ENCODE results near the gene BSND. TPM values are rescaled to one million over a fixed set of nuclear protein-coding genes. Genes with fewer than 3 reads are reported as not detected.

The BSND gene
- total RNA-seq, 1 experiment from 2014 or later: not detected

DNA sequence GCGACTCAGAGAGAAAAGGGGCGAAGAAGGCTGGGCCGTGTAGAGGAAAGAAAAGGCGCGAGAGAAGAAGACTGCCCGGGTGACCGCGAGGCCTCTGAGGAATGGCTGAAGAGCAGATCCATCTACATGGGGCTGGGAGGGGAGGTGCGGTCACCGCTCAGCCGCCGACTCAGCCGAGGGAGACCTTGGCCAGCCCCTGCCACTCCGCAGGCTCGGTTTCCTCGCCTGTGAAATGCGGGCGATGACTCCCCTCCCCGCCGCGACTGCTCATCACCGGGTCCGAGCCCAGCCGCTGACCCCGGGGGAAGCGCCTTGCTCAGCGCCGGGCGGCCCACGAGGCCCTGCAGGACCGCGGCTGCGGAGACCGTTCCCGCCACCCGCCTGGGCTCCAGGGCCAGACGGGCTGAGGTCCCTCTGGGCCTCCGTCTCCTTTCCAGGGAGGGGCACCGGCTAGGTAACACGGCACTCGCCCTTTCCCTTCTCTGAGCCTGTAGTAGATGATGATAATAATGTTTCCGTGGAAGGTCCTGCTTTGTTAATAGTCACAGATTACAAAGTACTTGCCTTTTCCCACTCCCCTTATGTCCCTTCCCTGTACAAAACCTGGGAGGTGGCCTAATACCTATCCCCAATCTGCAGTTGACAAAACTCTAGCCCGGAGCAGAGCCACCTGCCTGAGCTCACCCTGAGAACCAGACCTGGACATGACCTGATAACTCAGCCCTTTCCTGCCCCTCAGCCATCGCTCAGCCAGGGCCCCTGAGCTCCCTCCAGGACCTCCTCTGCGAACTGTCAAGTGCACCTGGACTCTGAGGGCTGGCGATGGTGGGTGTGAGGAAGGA lies 1.6 kb upstream of the BSND start:
- no peaks in the 10 kb centered on the region for H3K9me3 ChIP-seq

DNA sequence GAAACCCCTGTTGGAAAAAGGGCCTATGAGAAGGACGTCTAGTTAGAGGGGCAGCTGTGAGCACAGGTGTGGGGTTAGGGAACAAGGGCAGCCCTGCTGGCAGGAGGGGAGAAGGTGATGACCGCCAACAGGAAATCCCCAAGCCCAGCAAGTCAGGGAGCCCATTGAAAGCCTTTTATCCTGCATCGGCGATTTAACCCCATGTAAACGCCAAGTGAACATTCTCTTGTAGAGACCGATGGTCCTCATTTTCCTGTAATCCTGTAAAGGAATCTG lies 1.1 kb upstream of the BSND start:
- POLR2A ChIA-PET: no interaction called here
- Mint-ChIP-seq H3K4me3 (ENCODE audit: unreplicated experiment) (no peak overlapping the region), H3K27ac (ENCODE audit: unreplicated experiment) (no peak overlapping the region), H3K36me3 (ENCODE audit: insufficient read depth, unreplicated experiment) (no peaks in the 10 kb centered on the region), H3K4me1 (ENCODE audit: low read depth, unreplicated experiment) (peaks cover 8% of the 10 kb centered on the region), H3K27me3 (ENCODE audit: insufficient read depth, unreplicated experiment) (peaks cover 4% of the 10 kb centered on the region), H3K9me3 (ENCODE audit: unreplicated experiment) (no peaks in the 10 kb centered on the region)
- no peaks in the 10 kb centered on the region for H3K4me1 ChIP-seq
- no peaks in the 10 kb centered on the region for H3K27me3 ChIP-seq (replicated peaks; ENCODE audit: control insufficient read depth, insufficient read depth, low read length)
- BruUV-seq (replicated peaks): no TSS peak
- H3K4me3 ChIP-seq (ENCODE audit: low read depth, low read length): no peak overlapping the region
- no peaks in the 10 kb centered on the region for H3K9me3 ChIP-seq
- CTCF ChIA-PET: interaction anchor here (1.1 to 3.0 kb wide), 2 partner anchors 47 to 58 kb away, joined by 3 to 15 read pairs; no protein-coding TSS in a partner anchor
- TF ChIP-seq, protein P1, sequence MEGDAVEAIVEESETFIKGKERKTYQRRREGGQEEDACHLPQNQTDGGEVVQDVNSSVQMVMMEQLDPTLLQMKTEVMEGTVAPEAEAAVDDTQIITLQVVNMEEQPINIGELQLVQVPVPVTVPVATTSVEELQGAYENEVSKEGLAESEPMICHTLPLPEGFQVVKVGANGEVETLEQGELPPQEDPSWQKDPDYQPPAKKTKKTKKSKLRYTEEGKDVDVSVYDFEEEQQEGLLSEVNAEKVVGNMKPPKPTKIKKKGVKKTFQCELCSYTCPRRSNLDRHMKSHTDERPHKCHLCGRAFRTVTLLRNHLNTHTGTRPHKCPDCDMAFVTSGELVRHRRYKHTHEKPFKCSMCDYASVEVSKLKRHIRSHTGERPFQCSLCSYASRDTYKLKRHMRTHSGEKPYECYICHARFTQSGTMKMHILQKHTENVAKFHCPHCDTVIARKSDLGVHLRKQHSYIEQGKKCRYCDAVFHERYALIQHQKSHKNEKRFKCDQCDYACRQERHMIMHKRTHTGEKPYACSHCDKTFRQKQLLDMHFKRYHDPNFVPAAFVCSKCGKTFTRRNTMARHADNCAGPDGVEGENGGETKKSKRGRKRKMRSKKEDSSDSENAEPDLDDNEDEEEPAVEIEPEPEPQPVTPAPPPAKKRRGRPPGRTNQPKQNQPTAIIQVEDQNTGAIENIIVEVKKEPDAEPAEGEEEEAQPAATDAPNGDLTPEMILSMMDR (IDR thresholded peaks at IDR 0.05; ENCODE audit: insufficient read depth in 1 of 2, low read depth in 1 of 2, low read length in 1 of 2, severe bottlenecking in 1 of 2, unreplicated experiment in 1 of 2): no peak
- intact Hi-C loops (cut with micrococcal nuclease; ENCODE audit: unreplicated experiment): no loop called here
- no peak for DNase-seq
- H3K36me3 ChIP-seq (ENCODE audit: control insufficient read depth, insufficient read depth, low read length): no peaks in the 10 kb centered on the region

More for the DNA sequence above, 1.6 kb upstream of the BSND start:
- no peak for DNase-seq
- H3K36me3 ChIP-seq (ENCODE audit: control insufficient read depth, insufficient read depth, low read length): no peaks in the 10 kb centered on the region
- intact Hi-C loops (cut with micrococcal nuclease; ENCODE audit: unreplicated experiment): loop anchor here (1.0 kb wide), 3 partner anchors 24 to 47 kb away; no protein-coding TSS in a partner anchor
- H3K9me3 Mint-ChIP-seq (ENCODE audit: unreplicated experiment): no peaks in the 10 kb centered on the region
- H3K27ac Mint-ChIP-seq (ENCODE audit: unreplicated experiment): no peak overlapping the region
- ChIA-PET CTCF (interaction anchor here (1.1 to 3.0 kb wide), 6 partner anchors 19 to 57 kb away, joined by 3 to 15 read pairs (median 4); no protein-coding TSS in a partner anchor), POLR2A (no interaction called here)
- TF ChIP-seq, protein P1 (IDR thresholded peaks at IDR 0.05; ENCODE audit: insufficient read depth in 1 of 2, low read depth in 1 of 2, low read length in 1 of 2, severe bottlenecking in 1 of 2, unreplicated experiment in 1 of 2): no peak
- BruUV-seq (replicated peaks): no TSS peak
- H3K4me1 ChIP-seq: no peaks in the 10 kb centered on the region
- no peaks in the 10 kb centered on the region for H3K36me3 Mint-ChIP-seq (ENCODE audit: insufficient read depth, unreplicated experiment)
- no peaks in the 10 kb centered on the region for H3K27me3 ChIP-seq (replicated peaks; ENCODE audit: control insufficient read depth, insufficient read depth, low read length)
- peaks cover 4% of the 10 kb centered on the region for H3K27me3 Mint-ChIP-seq (ENCODE audit: insufficient read depth, unreplicated experiment)
- H3K4me3 ChIP-seq (ENCODE audit: low read depth, low read length): no peak overlapping the region
- H3K4me3 Mint-ChIP-seq (ENCODE audit: unreplicated experiment): no peak overlapping the region
- H3K4me1 Mint-ChIP-seq (ENCODE audit: low read depth, unreplicated experiment): peaks cover 8% of the 10 kb centered on the region

DNA sequence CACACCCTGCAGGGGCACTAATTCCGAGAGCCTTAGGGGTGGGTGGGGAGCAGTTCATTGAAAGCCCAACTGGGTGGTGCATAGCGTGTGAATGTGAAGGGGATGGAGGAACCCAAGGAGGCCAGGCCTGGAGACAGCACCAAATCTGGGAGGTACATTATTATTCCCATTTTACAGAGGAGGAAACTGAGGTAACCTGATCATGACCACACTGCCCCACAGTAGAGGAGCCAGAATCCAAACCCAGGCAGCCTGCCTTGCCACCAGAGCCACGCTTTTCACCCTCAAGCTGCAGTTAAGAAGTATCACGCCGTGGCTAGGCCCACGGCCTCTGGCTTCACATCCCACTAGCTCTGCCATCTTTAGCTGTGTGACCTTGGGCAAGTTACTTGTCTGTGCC lies 633 bp upstream of the BSND start:
- Histone ChIP-seq H3K27me3 (replicated peaks; ENCODE audit: control insufficient read depth, insufficient read depth, low read length) (no peaks in the 10 kb centered on the region), H3K9me3 (no peaks in the 10 kb centered on the region), H3K36me3 (ENCODE audit: control insufficient read depth, insufficient read depth, low read length) (no peaks in the 10 kb centered on the region), H3K4me1 (no peaks in the 10 kb centered on the region), H3K4me3 (ENCODE audit: low read depth, low read length) (no peak overlapping the region)
- TF ChIP-seq, protein P1 (IDR thresholded peaks at IDR 0.05; ENCODE audit: insufficient read depth in 1 of 2, low read depth in 1 of 2, low read length in 1 of 2, severe bottlenecking in 1 of 2, unreplicated experiment in 1 of 2): no peak
- DNase-seq: no peak
- no peak overlapping the region for H3K4me3 Mint-ChIP-seq (ENCODE audit: unreplicated experiment)
- no peak overlapping the region for H3K27ac Mint-ChIP-seq (ENCODE audit: unreplicated experiment)
- intact Hi-C loops (cut with micrococcal nuclease; ENCODE audit: unreplicated experiment): no loop called here
- BruUV-seq (replicated peaks): no TSS peak
- H3K27me3 Mint-ChIP-seq (ENCODE audit: insufficient read depth, unreplicated experiment): peaks cover 4% of the 10 kb centered on the region
- H3K36me3 Mint-ChIP-seq (ENCODE audit: insufficient read depth, unreplicated experiment): no peaks in the 10 kb centered on the region
- H3K4me1 Mint-ChIP-seq (ENCODE audit: low read depth, unreplicated experiment): peaks cover 8% of the 10 kb centered on the region
- H3K9me3 Mint-ChIP-seq (ENCODE audit: unreplicated experiment): no peaks in the 10 kb centered on the region
- ChIA-PET CTCF (interaction anchor here (0.5 kb wide), 1 partner anchor 8 kb away, joined by 3 read pairs; no protein-coding TSS in a partner anchor), POLR2A (no interaction called here)

Data from Caco-2 (cell line).